DOHH2 (cell line): ENCODE measurements around the gene COG3.

Source experiments
- CTCF ChIP-seq: fragments of 200-600 bp; sonication (generic); IDR thresholded peaks from one replicate; pipeline ENCODE4 v1.5.1; 2014; ENCODE audit warnings: antibody characterized with exemption, mild to moderate bottlenecking, low read depth, low read length; ENCODE audit not compliant: poor library complexity, severe bottlenecking
- EZH2phosphoT487 ChIP-seq: fragments of 200-600 bp; sonication (generic); IDR thresholded peaks from 2 replicates; pipeline ENCODE4 v1.6.1; 2017; ENCODE audit warnings: borderline replicate concordance, mild to moderate bottlenecking, antibody characterized with exemption, low read length, moderate library complexity, mixed read lengths

DNA sequence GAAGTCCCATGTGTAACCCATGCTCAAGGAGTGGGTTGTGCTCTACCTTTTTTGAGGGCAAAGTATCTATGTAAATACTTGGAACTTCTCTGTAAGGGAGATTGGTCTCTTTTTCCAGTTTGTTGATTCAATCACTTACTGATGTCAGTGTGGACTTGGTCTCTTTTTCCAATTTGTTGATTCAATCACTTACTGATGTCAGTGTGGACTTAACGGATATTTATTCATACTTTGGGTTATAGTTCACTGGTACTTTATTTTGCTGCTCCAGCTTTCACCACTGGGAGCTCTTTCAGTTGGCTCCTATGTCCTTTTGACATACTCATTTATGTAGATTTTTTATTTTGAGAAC is 36.4 kb downstream of the COG3 start:
- TF ChIP-seq EZH2phosphoT487 (no peak), CTCF (no peak)
